OCI-LY7 (cell line): ENCODE data around the gene C1orf174. TPM values are rescaled to one million over a fixed set of nuclear protein-coding genes. Genes with fewer than 3 reads are reported as not detected.

Source experiments
- BruUV-seq: library from RNA; stranded (reverse); fragments of 400-500 nt; replicated peaks from 2 replicates; lab custom pipeline; 2021; lab: Mats Ljungman, UMichigan
- CTCF ChIA-PET: fragments of 300-600 bp; sonication (Branson Sonifier 250); formaldehyde crosslinking; loops from one replicate; lab custom pipeline; 2022; ENCODE audit warnings: antibody characterized with exemption; ENCODE audit not compliant: unreplicated experiment; lab: Charles Lee
- POLR2A ChIA-PET: fragments of 300-600 bp; sonication (Branson Sonifier 250); formaldehyde crosslinking; loops from one replicate; lab custom pipeline; 2022; ENCODE audit warnings: antibody characterized with exemption; lab: Charles Lee
- DNase-seq: peaks from one replicate; pipeline ENCODE4 v3.0.0-alpha.2; 2015; ENCODE audit warnings: low spot score
- H2AFZ ChIP-seq: fragments of 200-600 bp; sonication (generic), shearing (Covaris generic); 2 replicates; pipeline ENCODE4 v1.6.1; 2014; ENCODE audit warnings: mild to moderate bottlenecking, antibody characterized with exemption, low read length, moderate library complexity
- H3K27ac ChIP-seq: fragments of 200-600 bp; sonication (generic); 2 replicates; pipeline ENCODE4 v1.5.1; 2014; ENCODE audit warnings: mixed run types, low read depth, mild to moderate bottlenecking, moderate library complexity, low read length, inconsistent platforms; ENCODE audit not compliant: poor library complexity, severe bottlenecking
- H3K36me3 ChIP-seq: fragments of 200-600 bp; sonication (generic); 2 replicates; pipeline ENCODE4 v1.6.1; 2014; ENCODE audit warnings: mild to moderate bottlenecking, antibody characterized with exemption, low read length, moderate library complexity, mixed read lengths; ENCODE audit not compliant: insufficient read depth
- H3K4me1 ChIP-seq: fragments of 200-600 bp; sonication (generic); 2 replicates; pipeline ENCODE4 v1.5.1; 2014; ENCODE audit warnings: mild to moderate bottlenecking, low read length; ENCODE audit not compliant: insufficient read depth, poor library complexity, severe bottlenecking
- H3K4me2 ChIP-seq: fragments of 200-600 bp; sonication (generic); 2 replicates; pipeline ENCODE4 v1.6.1; 2014; ENCODE audit warnings: mild to moderate bottlenecking, low read length
- H3K4me3 ChIP-seq: fragments of 200-600 bp; sonication (generic); 2 replicates; pipeline ENCODE4 v1.5.1; 2014; ENCODE audit warnings: mild to moderate bottlenecking, low read depth, low read length; ENCODE audit not compliant: poor library complexity, severe bottlenecking
- H3K79me2 ChIP-seq: fragments of 200-600 bp; sonication (generic); 2 replicates; pipeline ENCODE4 v1.6.1; 2016; ENCODE audit warnings: low read depth, mild to moderate bottlenecking, low read length, moderate library complexity, mixed read lengths; ENCODE audit not compliant: insufficient read depth
- H3K9me2 ChIP-seq: fragments of 200-600 bp; sonication (generic); 2 replicates; pipeline ENCODE4 v1.6.1; 2016; ENCODE audit warnings: mild to moderate bottlenecking, low read length, mixed read lengths; ENCODE audit not compliant: insufficient read depth
- H3K9me3 ChIP-seq: fragments of 200-600 bp; sonication (generic); 2 replicates; pipeline ENCODE4 v1.6.1; 2014; ENCODE audit warnings: mild to moderate bottlenecking, mixed run types, low read length, mixed read lengths
- H4K20me1 ChIP-seq: fragments of 200-600 bp; sonication (generic); 2 replicates; pipeline ENCODE4 v1.6.1; 2014; ENCODE audit warnings: mild to moderate bottlenecking, antibody characterized with exemption, low read length, moderate library complexity, mixed read lengths; ENCODE audit not compliant: insufficient read depth
- EZH2phosphoT487 ChIP-seq: fragments of 200-600 bp; sonication (generic); IDR thresholded peaks from 2 replicates; pipeline ENCODE4 v1.6.1; 2018; ENCODE audit warnings: low read depth, borderline replicate concordance, mild to moderate bottlenecking, mixed run types, antibody characterized with exemption, low read length, moderate library complexity, mixed read lengths
- intact Hi-C: fragments of 100-400 bp; cut with micrococcal nuclease; formaldehyde crosslinking; loops from one replicate; pipeline ENCODE4 v1.10.0; 2022; ENCODE audit not compliant: unreplicated experiment
- total RNA-seq, 2 experiments: library from RNA; depleted of rRNA in 1 of 2; stranded (reverse); fragments of >200 nt in 1 of 2; shearing (Covaris generic) in 1 of 2; gene quantifications; 2 replicates each; pipeline ENCODE4 v1.2.3, GENCODE V29; 2014 to 2022
- TF ChIP-seq, protein P1 (sequence below): fragments of 200-600 bp; sonication (generic); conservative IDR thresholded peaks from 2 replicates; pipeline ENCODE4 v1.5.1; 2014; ENCODE audit warnings: mild to moderate bottlenecking, antibody characterized with exemption, low read length, moderate library complexity, mixed read lengths

C1orf174 gene
- total RNA-seq, 2 experiments from 2014 or later: 39.0 to 59.5 TPM

DNA sequence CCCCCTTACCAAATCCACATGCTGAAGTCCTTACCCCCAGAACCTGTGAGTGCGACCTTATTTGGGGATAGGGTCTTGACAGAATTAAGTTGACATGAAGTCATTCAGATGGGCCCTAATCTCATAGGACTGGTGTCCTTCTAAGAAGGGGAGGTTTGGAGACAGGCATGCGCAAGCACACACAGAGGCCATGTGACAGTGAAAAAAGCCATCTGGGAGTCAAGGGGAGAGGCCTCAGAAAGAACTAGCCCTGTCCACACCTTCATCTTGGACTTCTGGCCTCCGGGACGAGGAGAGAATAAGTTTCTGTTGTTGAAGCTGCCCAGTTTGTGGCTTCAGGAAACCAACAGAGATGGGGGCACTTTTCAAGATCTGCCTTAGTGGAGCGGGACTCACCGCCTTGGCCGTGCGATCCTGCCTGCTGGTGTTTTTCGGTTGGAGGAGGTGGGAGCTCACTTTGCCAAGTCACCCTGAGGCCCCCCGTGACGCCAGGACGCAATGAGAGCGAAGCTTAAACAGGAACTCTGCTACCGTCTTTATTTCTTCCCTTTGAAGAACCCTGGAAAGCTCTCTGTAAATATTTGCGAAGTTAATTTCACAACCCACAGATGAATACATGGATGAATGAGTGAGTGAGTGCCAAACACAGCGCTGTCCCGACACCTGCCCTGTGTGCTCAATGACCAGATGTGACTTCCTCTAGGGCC, 42.5 kb upstream of the C1orf174 start:
- H3K9me3 ChIP-seq: peaks cover 5% of the 10 kb centered on the region; the same call in 1 of the 2 replicates
- H3K4me1 ChIP-seq: no peaks in the 10 kb centered on the region
- H3K4me2 ChIP-seq: no peak overlapping the region
- intact Hi-C loops: no loop called here
- no peak for DNase-seq
- ChIA-PET POLR2A (interaction anchor here (0.7 kb wide), 1 partner anchor 312 kb away, joined by 3 read pairs; no protein-coding TSS in a partner anchor), CTCF (no interaction called here)
- no peak overlapping the region for H3K4me3 ChIP-seq
- no peaks in the 10 kb centered on the region for H3K79me2 ChIP-seq
- no TSS peak for BruUV-seq
- TF ChIP-seq, protein P1, sequence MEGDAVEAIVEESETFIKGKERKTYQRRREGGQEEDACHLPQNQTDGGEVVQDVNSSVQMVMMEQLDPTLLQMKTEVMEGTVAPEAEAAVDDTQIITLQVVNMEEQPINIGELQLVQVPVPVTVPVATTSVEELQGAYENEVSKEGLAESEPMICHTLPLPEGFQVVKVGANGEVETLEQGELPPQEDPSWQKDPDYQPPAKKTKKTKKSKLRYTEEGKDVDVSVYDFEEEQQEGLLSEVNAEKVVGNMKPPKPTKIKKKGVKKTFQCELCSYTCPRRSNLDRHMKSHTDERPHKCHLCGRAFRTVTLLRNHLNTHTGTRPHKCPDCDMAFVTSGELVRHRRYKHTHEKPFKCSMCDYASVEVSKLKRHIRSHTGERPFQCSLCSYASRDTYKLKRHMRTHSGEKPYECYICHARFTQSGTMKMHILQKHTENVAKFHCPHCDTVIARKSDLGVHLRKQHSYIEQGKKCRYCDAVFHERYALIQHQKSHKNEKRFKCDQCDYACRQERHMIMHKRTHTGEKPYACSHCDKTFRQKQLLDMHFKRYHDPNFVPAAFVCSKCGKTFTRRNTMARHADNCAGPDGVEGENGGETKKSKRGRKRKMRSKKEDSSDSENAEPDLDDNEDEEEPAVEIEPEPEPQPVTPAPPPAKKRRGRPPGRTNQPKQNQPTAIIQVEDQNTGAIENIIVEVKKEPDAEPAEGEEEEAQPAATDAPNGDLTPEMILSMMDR: no peak
- TF ChIP-seq EZH2phosphoT487: no peak
- no peak overlapping the region for H2AFZ ChIP-seq
- no peak overlapping the region for H3K27ac ChIP-seq
- no peaks in the 10 kb centered on the region for H4K20me1 ChIP-seq
- H3K36me3 ChIP-seq: no peaks in the 10 kb centered on the region; the same call in 1 of the 2 replicates
- H3K9me2 ChIP-seq: no peaks in the 10 kb centered on the region

DNA sequence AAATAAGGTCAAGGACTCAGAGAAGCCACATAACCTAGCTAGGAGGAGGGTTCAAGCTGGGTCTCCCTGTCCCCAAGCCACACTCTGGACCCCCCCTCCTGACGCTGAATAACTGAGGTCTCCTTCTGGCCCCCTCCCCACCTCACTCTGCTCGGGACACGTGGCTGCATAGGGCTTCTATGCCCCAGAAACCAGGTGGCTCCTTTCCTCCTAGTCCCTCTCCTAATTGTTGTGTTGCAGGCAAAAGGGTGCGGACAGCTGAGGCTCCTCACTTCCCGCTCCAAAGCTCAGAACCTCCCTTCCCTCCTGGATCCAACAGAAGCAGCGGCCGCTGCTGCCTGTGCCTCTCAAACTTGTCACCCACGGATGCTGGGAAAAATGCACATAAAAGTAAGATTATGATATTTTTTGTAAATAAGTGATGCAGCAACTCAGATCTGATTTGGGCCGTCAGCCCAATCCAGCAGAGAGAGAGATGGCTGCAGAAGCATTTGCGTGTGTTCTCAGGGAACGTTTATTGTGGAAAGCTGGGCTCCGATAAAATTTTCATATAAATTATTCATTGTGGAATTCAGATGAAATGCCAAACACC, 40.8 kb upstream of the C1orf174 start:
- Histone ChIP-seq H3K79me2 (no peaks in the 10 kb centered on the region), H3K4me1 (no peaks in the 10 kb centered on the region), H3K4me3 (no peak overlapping the region), H3K36me3 (peaks cover 4% of the 10 kb centered on the region), H3K9me3 (peaks cover 10% of the 10 kb centered on the region), H3K27ac (no peak overlapping the region), H2AFZ (no peak overlapping the region), H3K4me2 (no peak overlapping the region), H3K9me2 (no peaks in the 10 kb centered on the region), H4K20me1 (no peaks in the 10 kb centered on the region)
- intact Hi-C loops: no loop called here
- POLR2A ChIA-PET: no interaction called here
- no TSS peak for BruUV-seq
- no peak for DNase-seq
- CTCF ChIA-PET: no interaction called here
- TF ChIP-seq EZH2phosphoT487: no peak
- TF ChIP-seq, protein P1: no peak
